K562 (cell line): ENCODE data around the gene SLC39A6. TPM values are rescaled to one million over a fixed set of nuclear protein-coding genes. Genes with fewer than 3 reads are reported as not detected.

Experiments used
- ATAC-seq: fragments of 200-7000 bp; cut with Tn5 transposase; 3 replicates; pipeline ENCODE4 v1.9.1; 2020; ENCODE audit warnings: moderate library complexity
- BruUV-seq: library from RNA; stranded (reverse); fragments of 400-500 nt; replicated peaks from 2 replicates; lab custom pipeline; 2021; lab: Mats Ljungman, UMichigan
- CTCF ChIA-PET: fragments of 300-600 bp; formaldehyde crosslinking; extraction: SDS; loops from one replicate; lab custom pipeline; 2021; ENCODE audit warnings: low intra/inter-chr PET ratio; lab: Yijun Ruan, JAX
- POLR2A ChIA-PET: fragments of 300-600, 350-650 bp; sonication (Branson Sonifier 250); formaldehyde crosslinking; extraction: SDS; loops from one replicate; lab custom pipeline; 2021; ENCODE audit warnings: antibody characterized with exemption, inconsistent platforms; lab: Yijun Ruan, JAX
- DNase-seq, 4 experiments: peaks; one replicate each; pipeline versions ENCODE4 v3.0.0 to v3.0.0-alpha.2; 2011 to 2018; ENCODE audit warnings: low spot score in 3 of 4, mixed read lengths in 3 of 4; ENCODE audit errors: extremely low read depth in 1 of 4
- FAIRE-seq: peaks from 2 replicates; lab custom pipeline; 2011; peaks lifted over from hg19 to GRCh38; lab: Jason Lieb, UNC
- H2AFZ ChIP-seq: 2 replicates; pipeline ENCODE4 v1.6.0; 2011; ENCODE audit warnings: low read depth, low read length, control low read depth, inconsistent platforms
- H3K27ac ChIP-seq: fragments of 200-600 bp; 3 replicates; pipeline ENCODE4 v1.8.0; 2011; ENCODE audit warnings: low read depth, mild to moderate bottlenecking, control low read depth, inconsistent platforms, low read length, moderate library complexity, mixed read lengths; ENCODE audit errors: extremely low read depth
- H3K27me3 ChIP-seq, 2 experiments: fragments of 300-600 bp in 1 of 2; 2 replicates in 1 of 2; 3 replicates in 1 of 2; pipeline versions ENCODE4 v1.6.0 to v1.8.0; 2011; ENCODE audit warnings: inconsistent platforms in 2 of 2, low read length in 2 of 2, mild to moderate bottlenecking in 1 of 2, mixed read lengths in 1 of 2, moderate library complexity in 1 of 2; ENCODE audit not compliant: control insufficient read depth in 2 of 2, insufficient read depth in 2 of 2
- H3K36me3 ChIP-seq: fragments of 300-600 bp; 3 replicates; pipeline ENCODE4 v1.8.0; 2011; ENCODE audit warnings: mild to moderate bottlenecking, low read length, inconsistent platforms; ENCODE audit not compliant: control insufficient read depth, insufficient read depth
- H3K4me1 ChIP-seq, 2 experiments: fragments of 200-600 bp in 1 of 2; replicated peaks in 1 of 2; 2 replicates in 1 of 2; 3 replicates in 1 of 2; pipeline versions ENCODE4 v1.5.1 to v1.8.0; 2011; ENCODE audit warnings: inconsistent platforms in 2 of 2, low read length in 2 of 2, mild to moderate bottlenecking in 1 of 2, mixed read lengths in 1 of 2, moderate library complexity in 1 of 2; ENCODE audit not compliant: control insufficient read depth in 2 of 2, insufficient read depth in 2 of 2
- H3K4me2 ChIP-seq: 2 replicates; pipeline ENCODE4 v1.6.1; 2011; ENCODE audit warnings: low read length, control low read depth, inconsistent platforms, mixed read lengths; ENCODE audit not compliant: insufficient read depth
- H3K4me3 ChIP-seq: fragments of 200-600 bp; sonication (generic), shearing (Covaris generic); 2 replicates; pipeline ENCODE4 v1.5.1; 2016; ENCODE audit warnings: control low read depth, inconsistent platforms
- H3K79me2 ChIP-seq: fragments of 200-600 bp; 3 replicates; pipeline ENCODE4 v1.8.0; 2011; ENCODE audit warnings: low read length, inconsistent platforms; ENCODE audit not compliant: control insufficient read depth, insufficient read depth
- H3K9ac ChIP-seq, 2 experiments: 2 replicates each; pipeline versions ENCODE4 v1.6.0 to v1.6.1; 2011; ENCODE audit warnings: low read depth in 2 of 2, low read length in 2 of 2, control low read depth in 1 of 2, inconsistent platforms in 1 of 2, mild to moderate bottlenecking in 1 of 2, mixed read lengths in 1 of 2; ENCODE audit not compliant: insufficient read depth in 1 of 2
- H3K9me1 ChIP-seq: one replicate; pipeline ENCODE4 v1.6.0; 2011; ENCODE audit warnings: inconsistent platforms, mild to moderate bottlenecking, low read length, moderate library complexity; ENCODE audit not compliant: control insufficient read depth, insufficient read depth
- H3K9me3 ChIP-seq: replicated peaks from 2 replicates; pipeline ENCODE4 v1.5.1; 2011; ENCODE audit warnings: low read depth, low read length, inconsistent platforms; ENCODE audit not compliant: control insufficient read depth, insufficient read depth
- H4K20me1 ChIP-seq: replicated peaks from 2 replicates; pipeline ENCODE4 v1.6.1; 2011; ENCODE audit warnings: low read length, inconsistent platforms, mixed read lengths; ENCODE audit not compliant: control insufficient read depth, insufficient read depth
- FOXA1 ChIP-seq: fragments of 450-650 bp; IDR thresholded peaks from 2 replicates; pipeline ENCODE4 v1.6.1; 2016; ENCODE audit warnings: mild to moderate bottlenecking, borderline replicate concordance
- NFATC3 ChIP-seq: fragments of 450-650 bp; IDR thresholded peaks from 2 replicates; pipeline ENCODE4 v1.6.1; 2017; ENCODE audit warnings: mild to moderate bottlenecking
- TEAD2 ChIP-seq: fragments of 450-650 bp; IDR thresholded peaks from 2 replicates; pipeline ENCODE4 v1.6.1; 2016; ENCODE audit warnings: missing genetic modification characterization, control low read depth, missing compliant biosample characterization
- WGBS: fragments of 100-300 bp; shearing (Covaris generic); methylation state at CpG from one replicate; pipeline ENCODE4 v1.1.6; 2016; ENCODE audit warnings: low coverage, mixed read lengths; ENCODE audit not compliant: insufficient coverage; ENCODE audit errors: missing lambda C conversion rate; 5-methylcytosine and 5-hydroxymethylcytosine counted together
- in situ Hi-C: fragments of 300-500 bp; cut with MboI; formaldehyde crosslinking; loops from 4 replicates; pipeline ENCODE4 v1.15.0; 2018; ENCODE audit warnings: inconsistent platforms, mixed read lengths
- intact Hi-C: fragments of 100-400 bp; cut with micrococcal nuclease; formaldehyde crosslinking; loops from 2 replicates; pipeline ENCODE4 v1.14.2; 2022
- polyA plus RNA-seq, 8 experiments: library from polyadenylated mRNA; depleted of rRNA in 4 of 8; stranded (reverse) in 5 of 8; unstranded in 3 of 8; fragments of >200 nt; fragmentation: Nextera tagmentation in 2 of 8; fragmentation: Illumina TruSeq in 1 of 8; extraction: Ambion mirVana in 2 of 8; extraction: Trizol in 1 of 8; gene quantifications; 2 replicates each; pipeline versions ENCODE4 v1.2.1 to v1.2.3, GENCODE V29; 2011 to 2014; ENCODE audit warnings: inconsistent platforms in 1 of 8, missing spikeins in 1 of 8
- total RNA-seq, 7 experiments: library from RNA; depleted of rRNA in 6 of 7; stranded (reverse); fragments of >200 nt in 6 of 7; fragmentation: Illumina TruSeq in 2 of 7; extraction: Trizol in 2 of 7; gene quantifications; 2 replicates each; pipeline versions ENCODE4 v1.2.1 to v1.2.3, GENCODE V29; 2011 to 2021; ENCODE audit warnings: low replicate concordance in 1 of 7
- TF ChIP-seq, protein P1 (sequence below): fragments of 250-450 bp; sonication (Bioruptor Pico); IDR thresholded peaks from 2 replicates; pipeline ENCODE4 v1.5.0; 2021

SLC39A6 gene
- total and polyA plus RNA-seq, 9 of the 15 experiments (the other 6 are each of a cell fraction or from before 2014, with no cell fraction given): 5.6 to 23.8 (median 17.4) TPM

DNA sequence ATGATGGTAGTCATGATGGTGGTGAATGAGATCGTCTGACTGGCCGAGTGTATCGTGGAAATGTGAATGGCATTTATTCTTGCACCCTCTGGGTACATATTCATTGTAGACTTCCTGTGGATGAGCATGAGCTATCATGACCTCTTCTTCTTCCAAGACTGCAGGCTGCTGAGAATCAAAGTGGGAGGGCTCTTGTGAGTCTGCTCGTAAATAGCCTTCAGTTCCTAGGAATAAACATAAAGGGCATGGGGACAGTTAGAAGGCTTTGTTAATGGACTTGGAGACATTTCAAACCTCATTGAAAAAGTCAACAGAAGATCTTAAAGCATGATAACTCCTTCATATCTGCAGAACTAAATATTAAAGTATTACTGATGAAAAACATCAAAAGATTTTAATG is 14.9 kb downstream of the SLC39A6 start:
- CTCF ChIA-PET: no interaction called here
- POLR2A ChIA-PET: interaction anchor here (0.6 kb wide), 1 partner anchor 12 kb away, joined by 3 read pairs; no protein-coding TSS in a partner anchor

DNA sequence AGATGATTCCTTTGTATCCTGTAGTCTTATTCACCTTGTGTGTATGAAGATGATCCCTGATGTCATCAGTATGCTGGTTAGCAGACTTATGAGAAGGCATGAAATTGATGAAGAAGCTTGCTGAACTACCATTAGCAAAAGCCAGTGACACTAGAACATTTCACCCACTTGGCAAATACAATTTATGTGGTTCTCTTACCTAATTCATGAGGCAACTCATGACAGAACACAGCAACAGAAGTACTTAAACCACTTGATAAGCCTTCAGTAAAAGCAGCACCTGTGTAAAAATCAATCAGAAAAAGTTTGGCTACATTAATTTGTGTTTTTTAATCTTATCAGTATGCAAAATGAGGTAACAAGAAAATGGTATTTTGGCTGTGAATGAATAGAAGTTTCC is 16.8 kb downstream of the SLC39A6 start:
- Histone ChIP-seq H3K36me3 (peaks cover 57% of the 10 kb centered on the region), H3K9ac (no peak overlapping the region), H3K9me1 (no peaks in the 10 kb centered on the region), H3K27me3 (no peaks in the 10 kb centered on the region), H2AFZ (no peak overlapping the region), H3K27ac (no peak overlapping the region), H3K4me1 (no peaks in the 10 kb centered on the region), H3K9me3 (no peaks in the 10 kb centered on the region), H4K20me1 (no peaks in the 10 kb centered on the region), H3K4me3 (no peak overlapping the region), H3K4me2 (no peak overlapping the region), H3K79me2 (no peaks in the 10 kb centered on the region)
- BruUV-seq: no TSS peak
- ChIA-PET POLR2A (interaction anchor here (1.5 kb wide), 1 partner anchor 11 kb away, joined by 3 read pairs; no protein-coding TSS in a partner anchor), CTCF (no interaction called here)
- DNase-seq (no peak), FAIRE-seq (no peak), ATAC-seq (no peak)
- in situ Hi-C loops: no loop called here
- TF ChIP-seq, protein P1, sequence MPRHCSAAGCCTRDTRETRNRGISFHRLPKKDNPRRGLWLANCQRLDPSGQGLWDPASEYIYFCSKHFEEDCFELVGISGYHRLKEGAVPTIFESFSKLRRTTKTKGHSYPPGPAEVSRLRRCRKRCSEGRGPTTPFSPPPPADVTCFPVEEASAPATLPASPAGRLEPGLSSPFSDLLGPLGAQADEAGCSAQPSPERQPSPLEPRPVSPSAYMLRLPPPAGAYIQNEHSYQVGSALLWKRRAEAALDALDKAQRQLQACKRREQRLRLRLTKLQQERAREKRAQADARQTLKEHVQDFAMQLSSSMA (CRISPR knock-in tag): no peak
- intact Hi-C loops: no loop called here

More for the DNA sequence above, 14.9 kb downstream of the SLC39A6 start:
- peaks cover 58% of the 10 kb centered on the region for H3K36me3 ChIP-seq
- no peak overlapping the region for H2AFZ ChIP-seq
- H3K9me3 ChIP-seq: no peaks in the 10 kb centered on the region
- H3K27me3 ChIP-seq: no peaks in the 10 kb centered on the region
- in situ Hi-C loops (no loop called here), intact Hi-C loops (no loop called here)
- H3K9me1 ChIP-seq: no peaks in the 10 kb centered on the region
- no peaks in the 10 kb centered on the region for H4K20me1 ChIP-seq
- no peaks in the 10 kb centered on the region for H3K4me1 ChIP-seq
- H3K4me3 ChIP-seq: no peak overlapping the region
- 80% methylated on average over 4 of the region's 4 CpGs for WGBS
- H3K79me2 ChIP-seq: no peaks in the 10 kb centered on the region
- no peak overlapping the region for H3K4me2 ChIP-seq
- ATAC-seq: no peak
- TF ChIP-seq TEAD2 (tag): no peak
- no peak for TF ChIP-seq FOXA1
- no peak for TF ChIP-seq NFATC3
- FAIRE-seq: no peak
- no peak for DNase-seq
- H3K27ac ChIP-seq: no peak overlapping the region
- no TSS peak for BruUV-seq
- no peak overlapping the region for H3K9ac ChIP-seq
